Caco-2 (cell line): ENCODE results near the gene KCNAB1. TPM values are rescaled to one million over a fixed set of nuclear protein-coding genes. Genes with fewer than 3 reads are reported as not detected.

Experiments used
- BruUV-seq: library from RNA; stranded (reverse); fragments of 400-500 nt; replicated peaks from 2 replicates; lab custom pipeline; 2021; lab: Mats Ljungman, UMichigan
- CTCF ChIA-PET: fragments of 300-600 bp; sonication (Branson Sonifier 250); formaldehyde crosslinking; loops from one replicate; lab custom pipeline; 2022; ENCODE audit warnings: antibody characterized with exemption; lab: Charles Lee
- POLR2A ChIA-PET: fragments of 300-600 bp; sonication (Branson Sonifier 250); formaldehyde crosslinking; loops from one replicate; lab custom pipeline; 2022; ENCODE audit warnings: antibody characterized with exemption; lab: Charles Lee
- DNase-seq, 2 experiments: peaks; one replicate each; pipeline versions ENCODE4 v3.0.0 to v3.0.0-alpha.2; 2020 to 2022
- H3K27me3 ChIP-seq: replicated peaks from 2 replicates; pipeline ENCODE4 v1.6.0; 2011; ENCODE audit warnings: low read length; ENCODE audit not compliant: control insufficient read depth, insufficient read depth
- H3K36me3 ChIP-seq: 2 replicates; pipeline ENCODE4 v1.5.1; 2011; ENCODE audit warnings: low read length; ENCODE audit not compliant: control insufficient read depth, insufficient read depth
- H3K4me1 ChIP-seq: fragments of 250-450 bp; sonication (Bioruptor Pico); 2 replicates; pipeline ENCODE4 v1.5.1; 2020; ENCODE audit warnings: mild to moderate bottlenecking
- H3K4me3 ChIP-seq: 2 replicates; pipeline ENCODE4 v1.5.1; 2011; ENCODE audit warnings: low read depth, mild to moderate bottlenecking, control low read depth, low read length
- H3K9me3 ChIP-seq: fragments of 250-450 bp; sonication (Bioruptor Pico); 2 replicates; pipeline ENCODE4 v1.5.1; 2020; ENCODE audit warnings: mild to moderate bottlenecking, moderate library complexity
- H3K27ac Mint-ChIP-seq: one replicate; pipeline ENCODE4 v1.8.0; 2022; ENCODE audit warnings: mixed read lengths; ENCODE audit not compliant: unreplicated experiment
- H3K27me3 Mint-ChIP-seq: one replicate; pipeline ENCODE4 v1.8.0; 2022; ENCODE audit warnings: mixed read lengths; ENCODE audit not compliant: insufficient read depth, unreplicated experiment
- H3K36me3 Mint-ChIP-seq: one replicate; pipeline ENCODE4 v1.8.0; 2022; ENCODE audit warnings: mild to moderate bottlenecking, mixed read lengths; ENCODE audit not compliant: insufficient read depth, unreplicated experiment
- H3K4me1 Mint-ChIP-seq: one replicate; pipeline ENCODE4 v1.8.0; 2022; ENCODE audit warnings: low read depth, mixed read lengths; ENCODE audit not compliant: unreplicated experiment
- H3K4me3 Mint-ChIP-seq: one replicate; pipeline ENCODE4 v1.8.0; 2022; ENCODE audit warnings: mild to moderate bottlenecking, moderate library complexity, mixed read lengths; ENCODE audit not compliant: unreplicated experiment
- H3K9me3 Mint-ChIP-seq: one replicate; pipeline ENCODE4 v1.8.0; 2022; ENCODE audit warnings: mixed read lengths; ENCODE audit not compliant: unreplicated experiment
- CTCF ChIP-seq, 2 experiments: fragments of 200-600 bp in 1 of 2; IDR thresholded peaks; 1 replicate in 1 of 2; 2 replicates in 1 of 2; pipeline versions ENCODE4 v1.5.1 to v1.8.0; 2011 to 2022; ENCODE audit warnings: antibody characterized with exemption in 1 of 2, control low read depth in 1 of 2, inconsistent platforms in 1 of 2, low read depth in 1 of 2, low read length in 1 of 2, mild to moderate bottlenecking in 1 of 2, moderate library complexity in 1 of 2; ENCODE audit not compliant: insufficient read depth in 1 of 2, severe bottlenecking in 1 of 2, unreplicated experiment in 1 of 2
- intact Hi-C: fragments of 100-400 bp; cut with micrococcal nuclease; formaldehyde crosslinking; loops from one replicate; pipeline ENCODE4 v1.10.0; 2022; ENCODE audit not compliant: unreplicated experiment
- total RNA-seq: library from RNA; stranded (reverse); gene quantifications from 2 replicates; pipeline ENCODE4 v1.2.3, GENCODE V29; 2022

The KCNAB1 gene
- total RNA-seq, 1 experiment from 2014 or later, result 0.14 TPM

- H3K4me1 Mint-ChIP-seq, result no peaks in the 10 kb centered on the region
- no peaks in the 10 kb centered on the region for H3K9me3 ChIP-seq
- no peak for TF ChIP-seq CTCF (IDR thresholded peaks at IDR 0.05; ENCODE audit: insufficient read depth in 1 of 2, low read depth in 1 of 2, low read length in 1 of 2, severe bottlenecking in 1 of 2, unreplicated experiment in 1 of 2)
- H3K36me3 ChIP-seq, result no peaks in the 10 kb centered on the region
- ChIA-PET POLR2A (no interaction called here), CTCF (no interaction called here)
- no peak overlapping the region for H3K4me3 Mint-ChIP-seq
- BruUV-seq, result no TSS peak
- no peaks in the 10 kb centered on the region for H3K27me3 ChIP-seq
- no peak for DNase-seq
- H3K27ac Mint-ChIP-seq, result no peak overlapping the region
- H3K4me3 ChIP-seq, result no peak overlapping the region
- no peaks in the 10 kb centered on the region for H3K4me1 ChIP-seq
- peaks cover 5% of the 10 kb centered on the region for H3K27me3 Mint-ChIP-seq
- no peaks in the 10 kb centered on the region for H3K36me3 Mint-ChIP-seq
- no peaks in the 10 kb centered on the region for H3K9me3 Mint-ChIP-seq
- intact Hi-C loops, result no loop called here
Measured at GRCh38 chr3:156360083-156360482, 239.7 kb downstream of the KCNAB1 start.

DNA sequence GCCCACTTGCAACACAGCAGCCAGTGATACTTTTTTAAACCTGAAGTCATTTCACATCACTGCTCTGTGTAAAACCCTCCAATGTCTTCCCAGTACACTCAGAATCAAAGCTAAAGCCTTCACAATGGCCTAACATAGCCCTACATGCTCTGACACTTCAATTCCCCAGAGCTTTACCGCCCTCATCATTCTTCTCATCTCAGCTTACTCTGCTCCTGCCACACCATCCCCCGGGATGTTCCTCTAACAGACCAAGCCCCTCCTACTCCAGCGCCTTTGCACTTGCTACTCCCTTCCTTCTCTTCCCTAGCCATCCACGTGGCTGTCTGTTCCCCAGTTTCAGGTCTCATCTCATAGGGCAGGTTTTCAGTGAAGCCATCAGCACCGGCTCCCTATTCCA lies 240.6 kb downstream of the KCNAB1 start:
- TF ChIP-seq CTCF (IDR thresholded peaks at IDR 0.05; ENCODE audit: insufficient read depth in 1 of 2, low read depth in 1 of 2, low read length in 1 of 2, severe bottlenecking in 1 of 2, unreplicated experiment in 1 of 2), result no peak
- H3K4me1 Mint-ChIP-seq, result no peaks in the 10 kb centered on the region
- BruUV-seq, result no TSS peak

DNA sequence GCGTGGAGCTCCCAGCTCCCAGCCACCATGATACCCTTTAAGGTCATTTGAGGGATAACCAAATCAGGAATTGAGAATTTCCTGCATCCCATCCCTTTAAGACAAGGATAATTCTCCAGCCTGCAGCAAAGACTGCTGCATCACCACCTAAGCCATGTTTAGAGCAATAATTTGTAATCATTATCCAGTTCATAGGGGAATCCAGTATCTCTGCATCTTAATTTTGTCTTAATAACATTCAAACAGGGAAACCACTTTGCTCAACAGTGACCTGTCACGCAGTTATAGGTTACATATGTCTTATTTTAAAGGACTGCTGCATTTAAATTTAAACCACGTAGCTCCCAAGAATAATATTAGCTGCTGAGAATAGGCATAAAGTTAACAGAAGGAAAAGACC lies 246.2 kb downstream of the KCNAB1 start:
- BruUV-seq, result no TSS peak
- no peaks in the 10 kb centered on the region for H3K9me3 Mint-ChIP-seq
- ChIA-PET CTCF (no interaction called here), POLR2A (no interaction called here)
- intact Hi-C loops, result no loop called here
- H3K4me1 Mint-ChIP-seq, result no peaks in the 10 kb centered on the region
- no peak overlapping the region for H3K27ac Mint-ChIP-seq
- Histone ChIP-seq H3K27me3 (no peaks in the 10 kb centered on the region), H3K4me1 (no peaks in the 10 kb centered on the region), H3K4me3 (no peak overlapping the region), H3K9me3 (no peaks in the 10 kb centered on the region), H3K36me3 (no peaks in the 10 kb centered on the region)
- H3K36me3 Mint-ChIP-seq, result no peaks in the 10 kb centered on the region
- DNase-seq, result no peak
- H3K4me3 Mint-ChIP-seq, result no peak overlapping the region
- no peak for TF ChIP-seq CTCF (IDR thresholded peaks at IDR 0.05; ENCODE audit: insufficient read depth in 1 of 2, low read depth in 1 of 2, low read length in 1 of 2, severe bottlenecking in 1 of 2, unreplicated experiment in 1 of 2)
- H3K27me3 Mint-ChIP-seq, result peaks cover 3% of the 10 kb centered on the region

More for the DNA sequence above, 240.6 kb downstream of the KCNAB1 start:
- H3K4me3 Mint-ChIP-seq, result no peak overlapping the region
- CTCF ChIA-PET, result no interaction called here
- H3K27me3 Mint-ChIP-seq, result peaks cover 5% of the 10 kb centered on the region
- no peak for DNase-seq
- no peaks in the 10 kb centered on the region for H3K36me3 ChIP-seq
- no peaks in the 10 kb centered on the region for H3K4me1 ChIP-seq
- no peaks in the 10 kb centered on the region for H3K27me3 ChIP-seq
- POLR2A ChIA-PET, result no interaction called here
- no peaks in the 10 kb centered on the region for H3K9me3 Mint-ChIP-seq
- intact Hi-C loops, result no loop called here
- H3K4me3 ChIP-seq, result no peak overlapping the region
- H3K9me3 ChIP-seq, result no peaks in the 10 kb centered on the region
- H3K27ac Mint-ChIP-seq, result no peak overlapping the region
- H3K36me3 Mint-ChIP-seq, result no peaks in the 10 kb centered on the region
